Ascending aorta (tissue), 2 donors: ENCODE measurements around the gene NEGR1. TPM values are rescaled to one million over a fixed set of nuclear protein-coding genes. Genes with fewer than 3 reads are reported as not detected.

Source experiments
- DNase-seq, 2 donors: peaks; one replicate each; pipeline ENCODE4 v3.0.0-alpha.2; 2019; ENCODE audit warnings: low spot score in 2 of 2
- H3K27ac ChIP-seq, 2 donors: fragments of 200-600 bp; sonication (generic); one replicate each; pipeline ENCODE4 v1.5.1; 2016 to 2017; ENCODE audit warnings: mild to moderate bottlenecking in 1 of 2
- H3K27me3 ChIP-seq: fragments of 200-600 bp; sonication (generic); one replicate; pipeline ENCODE4 v1.5.1; 2017
- H3K36me3 ChIP-seq, 2 donors: fragments of 200-600 bp; sonication (generic); one replicate each; pipeline ENCODE4 v1.5.1; 2016
- H3K4me1 ChIP-seq, 2 donors: fragments of 200-600 bp; sonication (generic); one replicate each; pipeline ENCODE4 v1.5.1; 2016 to 2017; ENCODE audit warnings: mild to moderate bottlenecking in 1 of 2
- H3K4me3 ChIP-seq, 2 donors: fragments of 200-600 bp; sonication (generic); one replicate each; pipeline ENCODE4 v1.5.1; 2016 to 2017; ENCODE audit warnings: mild to moderate bottlenecking in 1 of 2
- H3K9me3 ChIP-seq, 2 donors: fragments of 200-600 bp; sonication (generic); one replicate each; pipeline ENCODE4 v1.5.1; 2016
- CTCF ChIP-seq, 3 experiments: fragments of 200-600 bp in 2 of 3; fragments of 450-650 bp in 1 of 3; sonication (generic) in 2 of 3; IDR thresholded peaks; one replicate each; pipeline ENCODE4 v1.5.1; 2016 to 2019; ENCODE audit warnings: antibody characterized with exemption in 3 of 3, mild to moderate bottlenecking in 1 of 3, moderate library complexity in 1 of 3
- intact Hi-C: fragments of 100-400 bp; cut with DNase I; formaldehyde crosslinking; loops from one replicate; pipeline ENCODE4 v1.15.1; 2023
- total RNA-seq: library from RNA; depleted of rRNA; stranded (reverse); fragments of >200 nt; gene quantifications from one replicate; pipeline ENCODE4 v1.1.0, GENCODE V29; 2016

The NEGR1 gene
- total RNA-seq, 1 donor from 2014 or later = 42.8 TPM

GRCh38 chr1:71600023-71600422 lies 682.3 kb downstream of the NEGR1 start:
- TF ChIP-seq CTCF (IDR thresholded peaks at IDR 0.05) = no peak
- Histone ChIP-seq H3K27ac (no peak overlapping the region), H3K9me3 (no peaks in the 10 kb centered on the region), H3K4me1 (no peaks in the 10 kb centered on the region), H3K27me3 (no peaks in the 10 kb centered on the region), H3K36me3 (no peaks in the 10 kb centered on the region), H3K4me3 (no peak overlapping the region)
- intact Hi-C loops = no loop called here
- DNase-seq = no peak

GRCh38 chr1:71599306-71599705 lies 683.0 kb downstream of the NEGR1 start:
- H3K9me3 ChIP-seq = no peaks in the 10 kb centered on the region
- no peaks in the 10 kb centered on the region for H3K36me3 ChIP-seq
- no peaks in the 10 kb centered on the region for H3K27me3 ChIP-seq
- no peak overlapping the region for H3K4me3 ChIP-seq
- DNase-seq = no peak
- TF ChIP-seq CTCF (IDR thresholded peaks at IDR 0.05) = no peak
- H3K4me1 ChIP-seq = no peaks in the 10 kb centered on the region
- no peak overlapping the region for H3K27ac ChIP-seq
- intact Hi-C loops = no loop called here

- intact Hi-C loops = no loop called here
- H3K36me3 ChIP-seq = no peaks in the 10 kb centered on the region
- no peaks in the 10 kb centered on the region for H3K27me3 ChIP-seq
- H3K27ac ChIP-seq = no peak overlapping the region
- no peak for DNase-seq
- H3K9me3 ChIP-seq = no peaks in the 10 kb centered on the region
- H3K4me1 ChIP-seq = no peaks in the 10 kb centered on the region
- no peak for TF ChIP-seq CTCF (IDR thresholded peaks at IDR 0.05)
- H3K4me3 ChIP-seq = no peak overlapping the region
Measured at GRCh38 chr1:71593523-71593922, 688.8 kb downstream of the NEGR1 start.

GRCh38 chr1:71592646-71593274 lies 689.6 kb downstream of the NEGR1 start:
- Histone ChIP-seq H3K4me1 (no peaks in the 10 kb centered on the region), H3K27ac (no peak overlapping the region), H3K4me3 (no peak overlapping the region), H3K9me3 (no peaks in the 10 kb centered on the region), H3K36me3 (no peaks in the 10 kb centered on the region), H3K27me3 (no peaks in the 10 kb centered on the region)
- DNase-seq = no peak
- intact Hi-C loops = no loop called here
- no peak for TF ChIP-seq CTCF (IDR thresholded peaks at IDR 0.05)

- no peaks in the 10 kb centered on the region for H3K9me3 ChIP-seq
- H3K4me1 ChIP-seq = no peaks in the 10 kb centered on the region
- no peak overlapping the region for H3K4me3 ChIP-seq
- intact Hi-C loops = no loop called here
- no peak overlapping the region for H3K27ac ChIP-seq
- no peaks in the 10 kb centered on the region for H3K36me3 ChIP-seq
- no peaks in the 10 kb centered on the region for H3K27me3 ChIP-seq
- DNase-seq = no peak
- no peak for TF ChIP-seq CTCF (IDR thresholded peaks at IDR 0.05)
Measured at GRCh38 chr1:71589005-71589404, 693.3 kb downstream of the NEGR1 start.

- no peaks in the 10 kb centered on the region for H3K9me3 ChIP-seq
- H3K27me3 ChIP-seq = no peaks in the 10 kb centered on the region
- TF ChIP-seq CTCF (IDR thresholded peaks at IDR 0.05) = no peak
- no peaks in the 10 kb centered on the region for H3K4me1 ChIP-seq
- no peaks in the 10 kb centered on the region for H3K36me3 ChIP-seq
- H3K27ac ChIP-seq = no peak overlapping the region
- intact Hi-C loops = no loop called here
- no peak overlapping the region for H3K4me3 ChIP-seq
- no peak for DNase-seq
Measured at GRCh38 chr1:71587961-71588360, 694.4 kb downstream of the NEGR1 start.
